ENCODE data around the gene FER. TPM values are rescaled to one million over a fixed set of nuclear protein-coding genes. Genes with fewer than 3 reads are reported as not detected.

Gene FER
- total RNA-seq, 5 donors from 2014 or later (not counting 1 experiment from before 2014, with no cell fraction given) = 7.0 to 19.6 (median 10.4) TPM

GRCh38 chr5:109192555-109193281 is 445.0 kb downstream of the FER start:
- H3K36me3 ChIP-seq (ENCODE audit: control insufficient read depth in 2 of 2, extremely low read depth in 1 of 2, insufficient read depth in 1 of 2, low read length in 1 of 2) = no peaks in the 10 kb centered on the region
- ChIA-PET POLR2A (no interaction called here), CTCF (no interaction called here)
- Mint-ChIP-seq H3K9me3 (no peaks in the 10 kb centered on the region), H3K4me3 (no peak overlapping the region), H3K4me1 (peaks cover 0 to 4% (median 3%) of the 10 kb centered on the region in 3 donors), H3K27ac (no peak overlapping the region), H3K36me3 (peaks cover 7% of the 10 kb centered on the region), H3K27me3 (no peaks in the 10 kb centered on the region)
- no peak for DNase-seq
- no peaks in the 10 kb centered on the region for H3K27me3 ChIP-seq (replicated peaks in 1 of 2; ENCODE audit: control insufficient read depth in 2 of 2, extremely low read depth in 1 of 2, insufficient read depth in 2 of 2, low read length in 1 of 2)
- 63% methylated on average over 2 of the region's 6 CpGs for WGBS (ENCODE audit: insufficient coverage)
- no peak for ATAC-seq (replicated peaks in 1 of 4)
- no peaks in the 10 kb centered on the region for H3K9me3 ChIP-seq
- no peaks in the 10 kb centered on the region for H3K4me1 ChIP-seq (ENCODE audit: control insufficient read depth in 1 of 2, extremely low read depth in 1 of 2, insufficient read depth in 2 of 2, low read length in 2 of 2)
- no peak overlapping the region for H3K4me3 ChIP-seq (ENCODE audit: control insufficient read depth in 1 of 2, extremely low read depth in 1 of 2, low read length in 1 of 2)
- H3K27ac ChIP-seq (ENCODE audit: low read length) = no peak overlapping the region

GRCh38 chr5:109195667-109196066 is 448.0 kb downstream of the FER start:
- Mint-ChIP-seq H3K27me3 (peaks cover 3 to 5% of the 10 kb centered on the region in 2 donors), H3K4me1 (peaks cover 0 to 4% (median 3%) of the 10 kb centered on the region in 3 donors), H3K4me3 (no peak overlapping the region), H3K9me3 (no peaks in the 10 kb centered on the region), H3K36me3 (no peaks in the 10 kb centered on the region), H3K27ac (no peak overlapping the region)
- H3K9me3 ChIP-seq = no peaks in the 10 kb centered on the region
- no peaks in the 10 kb centered on the region for H3K4me1 ChIP-seq (ENCODE audit: control insufficient read depth in 1 of 2, extremely low read depth in 1 of 2, insufficient read depth in 2 of 2, low read length in 2 of 2)
- CTCF ChIA-PET = no interaction called here
- ATAC-seq (replicated peaks in 1 of 4) (no peak), DNase-seq (no peak)
- WGBS (ENCODE audit: insufficient coverage) = 33% methylated on average over 1 of the region's 2 CpGs
- no peaks in the 10 kb centered on the region for H3K27me3 ChIP-seq (replicated peaks in 1 of 2; ENCODE audit: control insufficient read depth in 2 of 2, extremely low read depth in 1 of 2, insufficient read depth in 2 of 2, low read length in 1 of 2)
- no peaks in the 10 kb centered on the region for H3K36me3 ChIP-seq (ENCODE audit: control insufficient read depth in 2 of 2, extremely low read depth in 1 of 2, insufficient read depth in 1 of 2, low read length in 1 of 2)
- H3K27ac ChIP-seq (ENCODE audit: low read length) = no peak overlapping the region
- POLR2A ChIA-PET = no interaction called here
- H3K4me3 ChIP-seq (ENCODE audit: control insufficient read depth in 1 of 2, extremely low read depth in 1 of 2, low read length in 1 of 2) = no peak overlapping the region

GRCh38 chr5:109196087-109196822 is 448.6 kb downstream of the FER start:
- Mint-ChIP-seq H3K36me3 (no peaks in the 10 kb centered on the region), H3K27ac (no peak overlapping the region), H3K4me1 (peaks cover 0 to 2% (median 2%) of the 10 kb centered on the region in 3 donors), H3K9me3 (no peaks in the 10 kb centered on the region), H3K4me3 (no peak overlapping the region), H3K27me3 (peaks cover 3 to 7% of the 10 kb centered on the region in 2 donors)
- DNase-seq = no peak
- Histone ChIP-seq H3K4me1 (ENCODE audit: control insufficient read depth in 1 of 2, extremely low read depth in 1 of 2, insufficient read depth in 2 of 2, low read length in 2 of 2) (no peaks in the 10 kb centered on the region), H3K27ac (ENCODE audit: low read length) (no peak overlapping the region), H3K27me3 (replicated peaks in 1 of 2; ENCODE audit: control insufficient read depth in 2 of 2, extremely low read depth in 1 of 2, insufficient read depth in 2 of 2, low read length in 1 of 2) (no peaks in the 10 kb centered on the region), H3K4me3 (ENCODE audit: control insufficient read depth in 1 of 2, extremely low read depth in 1 of 2, low read length in 1 of 2) (no peak overlapping the region), H3K36me3 (ENCODE audit: control insufficient read depth in 2 of 2, extremely low read depth in 1 of 2, insufficient read depth in 1 of 2, low read length in 1 of 2) (no peaks in the 10 kb centered on the region), H3K9me3 (no peaks in the 10 kb centered on the region)
- CTCF ChIA-PET = interaction anchor here in 1 of 2 donors (0.6 to 0.7 kb wide), 2 partner anchors 12 to 47 kb away, joined by 3 to 8 read pairs; no protein-coding TSS in a partner anchor
- ATAC-seq (replicated peaks in 1 of 4) = no peak
- 100% methylated on average over 1 of the region's 2 CpGs for WGBS (ENCODE audit: insufficient coverage)
- POLR2A ChIA-PET = no interaction called here

- Mint-ChIP-seq H3K4me1 (no peaks in the 10 kb centered on the region), H3K27me3 (peaks cover 3 to 7% of the 10 kb centered on the region in 2 donors), H3K27ac (no peak overlapping the region), H3K9me3 (no peaks in the 10 kb centered on the region), H3K36me3 (no peaks in the 10 kb centered on the region), H3K4me3 (no peak overlapping the region)
- H3K9me3 ChIP-seq = no peaks in the 10 kb centered on the region
- H3K36me3 ChIP-seq (ENCODE audit: control insufficient read depth in 2 of 2, extremely low read depth in 1 of 2, insufficient read depth in 1 of 2, low read length in 1 of 2) = no peaks in the 10 kb centered on the region
- ATAC-seq (replicated peaks in 1 of 4) (no peak), DNase-seq (no peak)
- no peak overlapping the region for H3K27ac ChIP-seq (ENCODE audit: low read length)
- ChIA-PET CTCF (interaction anchor here in 1 of 2 donors (0.6 to 0.7 kb wide), 3 partner anchors 12 to 656 kb away, joined by 3 to 8 read pairs (median 4); no protein-coding TSS in a partner anchor), POLR2A (no interaction called here)
- no CpG with 5 or more reads among the region's 2 CpGs for WGBS (ENCODE audit: insufficient coverage)
- no peaks in the 10 kb centered on the region for H3K27me3 ChIP-seq (replicated peaks in 1 of 2; ENCODE audit: control insufficient read depth in 2 of 2, extremely low read depth in 1 of 2, insufficient read depth in 2 of 2, low read length in 1 of 2)
- H3K4me3 ChIP-seq (ENCODE audit: control insufficient read depth in 1 of 2, extremely low read depth in 1 of 2, low read length in 1 of 2) = no peak overlapping the region
- H3K4me1 ChIP-seq (ENCODE audit: control insufficient read depth in 1 of 2, extremely low read depth in 1 of 2, insufficient read depth in 2 of 2, low read length in 2 of 2) = no peaks in the 10 kb centered on the region
Observed at GRCh38 chr5:109196823-109197160, 449.1 kb downstream of the FER start.

- no peak overlapping the region for H3K27ac Mint-ChIP-seq
- no peaks in the 10 kb centered on the region for H3K36me3 Mint-ChIP-seq
- Histone ChIP-seq H3K36me3 (ENCODE audit: control insufficient read depth in 2 of 2, extremely low read depth in 1 of 2, insufficient read depth in 1 of 2, low read length in 1 of 2) (no peaks in the 10 kb centered on the region), H3K27ac (ENCODE audit: low read length) (no peak overlapping the region), H3K4me3 (ENCODE audit: control insufficient read depth in 1 of 2, extremely low read depth in 1 of 2, low read length in 1 of 2) (no peak overlapping the region), H3K27me3 (replicated peaks in 1 of 2; ENCODE audit: control insufficient read depth in 2 of 2, extremely low read depth in 1 of 2, insufficient read depth in 2 of 2, low read length in 1 of 2) (no peaks in the 10 kb centered on the region), H3K4me1 (ENCODE audit: control insufficient read depth in 1 of 2, extremely low read depth in 1 of 2, insufficient read depth in 2 of 2, low read length in 2 of 2) (no peaks in the 10 kb centered on the region), H3K9me3 (no peaks in the 10 kb centered on the region)
- ChIA-PET CTCF (no interaction called here), POLR2A (no interaction called here)
- WGBS (ENCODE audit: insufficient coverage) = no CpG with 5 or more reads among the region's 2 CpGs
- H3K9me3 Mint-ChIP-seq = peaks cover 0 to 1% (median 0%) of the 10 kb centered on the region in 3 donors
- DNase-seq (no peak), ATAC-seq (replicated peaks in 1 of 4) (no peak)
- peaks cover 3 to 9% of the 10 kb centered on the region in 2 donors for H3K27me3 Mint-ChIP-seq
- H3K4me3 Mint-ChIP-seq = no peak overlapping the region
- no peaks in the 10 kb centered on the region for H3K4me1 Mint-ChIP-seq
Observed at GRCh38 chr5:109199289-109199688, 451.6 kb downstream of the FER start.

- WGBS (ENCODE audit: insufficient coverage) = 87% methylated on average over 4 of the region's 5 CpGs
- peaks cover 0 to 9% (median 3%) of the 10 kb centered on the region in 3 donors for H3K9me3 Mint-ChIP-seq
Observed at GRCh38 chr5:109199799-109200620, 452.3 kb downstream of the FER start.

More at GRCh38 chr5:109199799-109200620, 452.3 kb downstream of the FER start:
- Mint-ChIP-seq H3K27ac (no peak overlapping the region), H3K27me3 (peaks cover 3 to 9% of the 10 kb centered on the region in 2 donors), H3K36me3 (no peaks in the 10 kb centered on the region), H3K4me1 (no peaks in the 10 kb centered on the region), H3K4me3 (no peak overlapping the region)
- ChIA-PET CTCF (no interaction called here), POLR2A (no interaction called here)
- Histone ChIP-seq H3K27me3 (replicated peaks in 1 of 2; ENCODE audit: control insufficient read depth in 2 of 2, extremely low read depth in 1 of 2, insufficient read depth in 2 of 2, low read length in 1 of 2) (no peaks in the 10 kb centered on the region), H3K9me3 (no peaks in the 10 kb centered on the region), H3K4me1 (ENCODE audit: control insufficient read depth in 1 of 2, extremely low read depth in 1 of 2, insufficient read depth in 2 of 2, low read length in 2 of 2) (no peaks in the 10 kb centered on the region), H3K4me3 (ENCODE audit: control insufficient read depth in 1 of 2, extremely low read depth in 1 of 2, low read length in 1 of 2) (no peak overlapping the region), H3K36me3 (ENCODE audit: control insufficient read depth in 2 of 2, extremely low read depth in 1 of 2, insufficient read depth in 1 of 2, low read length in 1 of 2) (no peaks in the 10 kb centered on the region), H3K27ac (ENCODE audit: low read length) (no peak overlapping the region)
- ATAC-seq (replicated peaks in 1 of 4) (no peak), DNase-seq (no peak)

Measured in T-cell (primary cell).